Liver (tissue), 9 donors: ENCODE results near the gene HOXB8. TPM values are rescaled to one million over a fixed set of nuclear protein-coding genes. Genes with fewer than 3 reads are reported as not detected.

Experiments
- DNase-seq: peaks from one replicate; pipeline ENCODE4 v3.0.0-alpha.2; 2017; ENCODE audit warnings: low spot score
- H3K27ac ChIP-seq, 2 donors: one replicate each; pipeline ENCODE4 v1.7.0; 2013; ENCODE audit warnings: inconsistent platforms in 2 of 2, low read length in 2 of 2, control low read depth in 1 of 2, low read depth in 1 of 2, mild to moderate bottlenecking in 1 of 2
- H3K27me3 ChIP-seq, 4 donors: one replicate each; pipeline versions ENCODE4 v1.6.1 to v1.7.0; 2013; ENCODE audit warnings: low read length in 3 of 4, inconsistent platforms in 1 of 4, mild to moderate bottlenecking in 1 of 4, moderate library complexity in 1 of 4; ENCODE audit not compliant: control insufficient read depth in 4 of 4, insufficient read depth in 4 of 4
- H3K36me3 ChIP-seq, 4 donors: one replicate each; pipeline versions ENCODE4 v1.6.1 to v1.7.0; 2013; ENCODE audit warnings: low read length in 3 of 4, mild to moderate bottlenecking in 3 of 4, low read depth in 1 of 4, moderate library complexity in 1 of 4; ENCODE audit not compliant: control insufficient read depth in 4 of 4, insufficient read depth in 3 of 4
- H3K4me1 ChIP-seq, 4 donors: one replicate each; pipeline versions ENCODE4 v1.6.1 to v1.7.0; 2013; ENCODE audit warnings: low read length in 3 of 4, mild to moderate bottlenecking in 3 of 4, moderate library complexity in 1 of 4; ENCODE audit not compliant: control insufficient read depth in 4 of 4, insufficient read depth in 4 of 4
- H3K4me3 ChIP-seq, 3 donors: one replicate each; pipeline versions ENCODE4 v1.6.1 to v1.7.0; 2013; ENCODE audit warnings: low read length in 3 of 3, control low read depth in 1 of 3, low read depth in 1 of 3, mild to moderate bottlenecking in 1 of 3
- H3K9ac ChIP-seq, 2 donors: one replicate each; pipeline ENCODE4 v1.7.0; 2013; ENCODE audit warnings: low read length in 2 of 2, mild to moderate bottlenecking in 2 of 2, moderate library complexity in 2 of 2, control low read depth in 1 of 2, low read depth in 1 of 2
- H3K9me3 ChIP-seq, 4 donors: one replicate each; pipeline versions ENCODE4 v1.6.1 to v1.7.0; 2013; ENCODE audit warnings: low read length in 3 of 4; ENCODE audit not compliant: control insufficient read depth in 4 of 4
- ATF3 ChIP-seq: IDR thresholded peaks from 2 replicates; pipeline ENCODE4 v1.6.1; 2016; ENCODE audit warnings: antibody characterized with exemption
- CTCF ChIP-seq: fragments of 150-350 bp; IDR thresholded peaks from 2 replicates; pipeline ENCODE4 v1.5.1; 2017; ENCODE audit warnings: improper control_type of control experiment, low read depth, low read length; ENCODE audit not compliant: missing input control
- EGR1 ChIP-seq, 2 donors: IDR thresholded peaks; 2 replicates each; pipeline ENCODE4 v1.6.1; 2016 to 2018; ENCODE audit warnings: antibody characterized with exemption in 2 of 2, low read depth in 2 of 2
- FOXA1 ChIP-seq: IDR thresholded peaks from 2 replicates; pipeline ENCODE4 v1.6.1; 2016; ENCODE audit warnings: antibody characterized with exemption
- FOXA2 ChIP-seq: IDR thresholded peaks from 2 replicates; pipeline ENCODE4 v1.6.1; 2016; ENCODE audit warnings: antibody characterized with exemption
- GABPA ChIP-seq, 2 donors: IDR thresholded peaks in 1 of 2; conservative IDR thresholded peaks in 1 of 2; 2 replicates each; pipeline ENCODE4 v1.6.1; 2016; ENCODE audit warnings: antibody characterized with exemption in 2 of 2, mild to moderate bottlenecking in 1 of 2, moderate library complexity in 1 of 2
- HNF4A ChIP-seq, 2 donors: conservative IDR thresholded peaks; 2 replicates each; pipeline ENCODE4 v1.6.1; 2016; ENCODE audit warnings: antibody characterized with exemption in 2 of 2, mild to moderate bottlenecking in 2 of 2
- HNF4G ChIP-seq: IDR thresholded peaks from 2 replicates; pipeline ENCODE4 v1.6.1; 2016; ENCODE audit warnings: antibody characterized with exemption
- JUND ChIP-seq, 2 donors: IDR thresholded peaks; 2 replicates each; pipeline ENCODE4 v1.6.1; 2016; ENCODE audit warnings: antibody characterized with exemption in 2 of 2
- NR2F2 ChIP-seq: IDR thresholded peaks from 2 replicates; pipeline ENCODE4 v1.6.1; 2016; ENCODE audit warnings: antibody characterized with exemption
- RAD21 ChIP-seq, 2 donors: IDR thresholded peaks; 2 replicates each; pipeline ENCODE4 v1.6.1; 2016; ENCODE audit warnings: antibody characterized with exemption in 2 of 2, mild to moderate bottlenecking in 2 of 2
- SP1 ChIP-seq: IDR thresholded peaks from 2 replicates; pipeline ENCODE4 v1.6.1; 2018; ENCODE audit warnings: antibody characterized with exemption, mild to moderate bottlenecking
- TAF1 ChIP-seq: conservative IDR thresholded peaks from 2 replicates; pipeline ENCODE4 v1.6.1; 2016; ENCODE audit warnings: antibody characterized with exemption, mild to moderate bottlenecking
- YY1 ChIP-seq: IDR thresholded peaks from 2 replicates; pipeline ENCODE4 v1.6.1; 2016; ENCODE audit warnings: antibody characterized with exemption, mild to moderate bottlenecking
- WGBS: extraction: QIAGEN DNeasy Blood & Tissue Kit; methylation state at CpG from one replicate; pipeline ENCODE4 v1.1.7; 2013; 5-methylcytosine and 5-hydroxymethylcytosine counted together
- polyA plus RNA-seq, 2 donors: library from polyadenylated mRNA; stranded (reverse) in 1 of 2; unstranded in 1 of 2; fragments of 200-250 nt in 1 of 2; fragments of >200 nt in 1 of 2; fragmentation: Nextera tagmentation in 1 of 2; extraction: Ambion mirVana in 1 of 2; gene quantifications; one replicate each; pipeline versions ENCODE4 v1.2.1 to v1.2.3, GENCODE V29; 2013 to 2015
- total RNA-seq, 2 donors: library from RNA; depleted of rRNA; stranded (reverse); fragments of >200 nt; gene quantifications; one replicate each; pipeline ENCODE4 v1.2.3, GENCODE V29; 2014
- TF ChIP-seq, protein P1 (sequence below): IDR thresholded peaks from 2 replicates; pipeline ENCODE4 v1.6.1; 2016; ENCODE audit warnings: antibody characterized with exemption
- TF ChIP-seq, protein P2 (sequence below): IDR thresholded peaks from 2 replicates; pipeline ENCODE4 v1.6.1; 2016; ENCODE audit warnings: antibody characterized with exemption, mild to moderate bottlenecking
- TF ChIP-seq, protein P3 (sequence below): IDR thresholded peaks from 2 replicates; pipeline ENCODE4 v1.6.1; 2016; ENCODE audit warnings: antibody characterized with exemption
- donor health status: healthy.
- donor health status: healthy.
- donor health status: healthy.
- donor health status: healthy.
- donor health status: healthy.

The HOXB8 gene
- total and polyA plus RNA-seq, 4 donors: not detected

DNA sequence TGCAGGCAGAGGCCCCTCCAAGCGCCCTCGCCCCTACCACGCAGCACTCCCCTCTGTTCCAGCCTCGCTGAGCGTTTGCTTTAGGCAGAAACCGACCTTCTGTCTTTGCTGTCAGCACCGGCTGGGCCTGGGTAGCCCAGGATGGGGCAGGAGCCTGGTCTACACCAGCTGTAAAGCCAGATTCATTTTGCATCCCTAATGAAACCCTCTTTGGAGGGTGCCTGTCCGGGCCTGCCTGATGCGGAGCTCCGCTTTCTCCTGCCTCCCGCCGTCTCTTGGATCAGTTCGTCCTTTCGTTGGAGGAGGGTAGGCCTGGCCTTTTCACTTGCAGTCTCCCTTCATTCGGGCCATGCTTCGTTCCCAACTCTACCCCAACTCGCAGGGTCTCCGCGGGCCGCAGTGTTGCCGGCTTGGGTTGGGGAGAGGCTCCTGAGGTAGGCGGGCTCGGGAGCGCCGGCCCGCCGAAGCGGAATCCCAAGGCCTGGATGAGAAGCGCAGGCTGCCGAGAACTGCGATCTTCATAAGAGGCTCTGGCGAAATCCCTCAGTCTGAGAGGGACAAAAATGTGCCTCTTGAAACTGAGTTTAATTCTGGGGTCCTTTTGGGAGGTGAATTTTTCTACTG is 4.8 kb upstream of the HOXB8 start:
- Histone ChIP-seq H3K27ac (no peak overlapping the region), H3K4me1 (peaks cover 0 to 8% (median 2%) of the 10 kb centered on the region in 4 donors), H3K4me3 (no peak overlapping the region), H3K36me3 (no peaks in the 10 kb centered on the region), H3K27me3 (peaks cover 0 to 55% (median 38%) of the 10 kb centered on the region in 4 donors), H3K9ac (no peak overlapping the region), H3K9me3 (no peaks in the 10 kb centered on the region)
- TF ChIP-seq, protein P1, sequence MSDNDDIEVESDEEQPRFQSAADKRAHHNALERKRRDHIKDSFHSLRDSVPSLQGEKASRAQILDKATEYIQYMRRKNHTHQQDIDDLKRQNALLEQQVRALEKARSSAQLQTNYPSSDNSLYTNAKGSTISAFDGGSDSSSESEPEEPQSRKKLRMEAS: no peak
- TF ChIP-seq EGR1 (IDR thresholded peaks at IDR 0.05; ENCODE audit: low read depth in 2 of 2) (no peak), SP1 (no peak), ATF3 (no peak), JUND (IDR thresholded peaks at IDR 0.05) (no peak), HNF4A (conservative IDR thresholded peaks at IDR 0.05) (no peak), FOXA2 (no peak), YY1 (no peak), TAF1 (no peak), NR2F2 (no peak), CTCF (no peak)
- TF ChIP-seq, protein P2, sequence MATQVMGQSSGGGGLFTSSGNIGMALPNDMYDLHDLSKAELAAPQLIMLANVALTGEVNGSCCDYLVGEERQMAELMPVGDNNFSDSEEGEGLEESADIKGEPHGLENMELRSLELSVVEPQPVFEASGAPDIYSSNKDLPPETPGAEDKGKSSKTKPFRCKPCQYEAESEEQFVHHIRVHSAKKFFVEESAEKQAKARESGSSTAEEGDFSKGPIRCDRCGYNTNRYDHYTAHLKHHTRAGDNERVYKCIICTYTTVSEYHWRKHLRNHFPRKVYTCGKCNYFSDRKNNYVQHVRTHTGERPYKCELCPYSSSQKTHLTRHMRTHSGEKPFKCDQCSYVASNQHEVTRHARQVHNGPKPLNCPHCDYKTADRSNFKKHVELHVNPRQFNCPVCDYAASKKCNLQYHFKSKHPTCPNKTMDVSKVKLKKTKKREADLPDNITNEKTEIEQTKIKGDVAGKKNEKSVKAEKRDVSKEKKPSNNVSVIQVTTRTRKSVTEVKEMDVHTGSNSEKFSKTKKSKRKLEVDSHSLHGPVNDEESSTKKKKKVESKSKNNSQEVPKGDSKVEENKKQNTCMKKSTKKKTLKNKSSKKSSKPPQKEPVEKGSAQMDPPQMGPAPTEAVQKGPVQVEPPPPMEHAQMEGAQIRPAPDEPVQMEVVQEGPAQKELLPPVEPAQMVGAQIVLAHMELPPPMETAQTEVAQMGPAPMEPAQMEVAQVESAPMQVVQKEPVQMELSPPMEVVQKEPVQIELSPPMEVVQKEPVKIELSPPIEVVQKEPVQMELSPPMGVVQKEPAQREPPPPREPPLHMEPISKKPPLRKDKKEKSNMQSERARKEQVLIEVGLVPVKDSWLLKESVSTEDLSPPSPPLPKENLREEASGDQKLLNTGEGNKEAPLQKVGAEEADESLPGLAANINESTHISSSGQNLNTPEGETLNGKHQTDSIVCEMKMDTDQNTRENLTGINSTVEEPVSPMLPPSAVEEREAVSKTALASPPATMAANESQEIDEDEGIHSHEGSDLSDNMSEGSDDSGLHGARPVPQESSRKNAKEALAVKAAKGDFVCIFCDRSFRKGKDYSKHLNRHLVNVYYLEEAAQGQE: no peak
- TF ChIP-seq, protein P3, sequence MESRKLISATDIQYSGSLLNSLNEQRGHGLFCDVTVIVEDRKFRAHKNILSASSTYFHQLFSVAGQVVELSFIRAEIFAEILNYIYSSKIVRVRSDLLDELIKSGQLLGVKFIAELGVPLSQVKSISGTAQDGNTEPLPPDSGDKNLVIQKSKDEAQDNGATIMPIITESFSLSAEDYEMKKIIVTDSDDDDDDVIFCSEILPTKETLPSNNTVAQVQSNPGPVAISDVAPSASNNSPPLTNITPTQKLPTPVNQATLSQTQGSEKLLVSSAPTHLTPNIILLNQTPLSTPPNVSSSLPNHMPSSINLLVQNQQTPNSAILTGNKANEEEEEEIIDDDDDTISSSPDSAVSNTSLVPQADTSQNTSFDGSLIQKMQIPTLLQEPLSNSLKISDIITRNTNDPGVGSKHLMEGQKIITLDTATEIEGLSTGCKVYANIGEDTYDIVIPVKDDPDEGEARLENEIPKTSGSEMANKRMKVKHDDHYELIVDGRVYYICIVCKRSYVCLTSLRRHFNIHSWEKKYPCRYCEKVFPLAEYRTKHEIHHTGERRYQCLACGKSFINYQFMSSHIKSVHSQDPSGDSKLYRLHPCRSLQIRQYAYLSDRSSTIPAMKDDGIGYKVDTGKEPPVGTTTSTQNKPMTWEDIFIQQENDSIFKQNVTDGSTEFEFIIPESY: no peak
- WGBS: 19% methylated on average over 32 of the region's 32 CpGs
- no peak for DNase-seq

DNA sequence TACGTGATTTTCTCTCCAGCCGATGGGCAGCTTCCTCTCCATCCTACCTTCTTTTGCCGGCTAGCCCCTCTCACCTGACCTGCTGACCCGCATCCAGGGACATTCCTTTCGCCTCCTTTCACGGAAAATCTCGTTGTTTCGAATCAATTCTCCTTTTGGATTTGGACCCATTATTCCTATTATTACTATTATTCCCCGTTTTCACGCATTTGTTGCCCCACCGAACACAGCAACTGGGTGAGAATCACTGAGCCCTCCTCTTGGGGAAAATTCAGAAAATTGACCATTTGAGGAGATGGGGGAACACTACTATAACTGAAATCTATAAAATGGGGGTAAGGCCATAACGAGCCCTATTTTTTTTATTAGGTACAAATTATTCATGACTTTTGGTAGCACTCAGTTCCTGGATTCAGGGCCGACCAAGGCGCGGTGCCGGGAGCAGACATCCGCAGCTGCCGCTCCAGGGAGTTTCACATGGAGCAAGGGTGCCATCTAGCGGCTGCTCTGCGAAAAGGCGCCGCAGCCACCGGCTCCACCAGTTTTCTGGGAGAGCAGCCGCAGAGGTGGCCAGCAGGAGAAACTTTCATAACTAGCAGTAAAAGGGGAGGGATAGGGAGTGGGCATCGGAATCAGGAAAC is 3.3 kb upstream of the HOXB8 start:
- peaks cover 0 to 10% (median 2%) of the 10 kb centered on the region in 4 donors for H3K4me1 ChIP-seq
- H3K36me3 ChIP-seq: no peaks in the 10 kb centered on the region
- no peaks in the 10 kb centered on the region for H3K9me3 ChIP-seq
- no peak overlapping the region for H3K9ac ChIP-seq
- H3K27me3 ChIP-seq: peaks cover 11 to 45% (median 38%) of the 10 kb centered on the region in 4 donors
- DNase-seq: peak; percentile 90
- WGBS: 2% methylated on average over 25 of the region's 25 CpGs
- no peak overlapping the region for H3K27ac ChIP-seq
- no peak overlapping the region for H3K4me3 ChIP-seq
- no peak for TF ChIP-seq TAF1
- TF ChIP-seq HNF4A (conservative IDR thresholded peaks at IDR 0.05): no peak
- TF ChIP-seq FOXA1: no peak
- no peak for TF ChIP-seq HNF4G
- no peak for TF ChIP-seq ATF3
- no peak for TF ChIP-seq GABPA (IDR thresholded peaks at IDR 0.05 in 1 of 2, conservative IDR thresholded peaks at IDR 0.05 in 1 of 2)
- TF ChIP-seq FOXA2: no peak
- peak; percentile 97 for TF ChIP-seq CTCF
- TF ChIP-seq RAD21 (IDR thresholded peaks at IDR 0.05): peak; percentile 95 to 96
- TF ChIP-seq, protein P1: no peak
- no peak for TF ChIP-seq JUND (IDR thresholded peaks at IDR 0.05)
- TF ChIP-seq YY1: no peak
